Heart left ventricle (tissue), 16 donors: ENCODE measurements around the gene ROM1. TPM values are rescaled to one million over a fixed set of nuclear protein-coding genes. Genes with fewer than 3 reads are reported as not detected.
A peak's percentile ranks its signal among the peaks of the same experiment; 100 is the strongest.

Experiments used
- ATAC-seq, 4 donors: fragments of 200-7000 bp; cut with Tn5 transposase; one replicate each; pipeline ENCODE4 v1.9.1; 2020 to 2022; ENCODE audit warnings: moderate library complexity in 4 of 4, mild to moderate bottlenecking in 3 of 4, moderate number of reproducible peaks in 1 of 4
- DNase-seq, 5 donors: peaks; one replicate each; pipeline ENCODE4 v3.0.0-alpha.2; 2020
- H3K27ac ChIP-seq, 12 donors: fragments of 200-600 bp; sonication (generic) in 4 of 12; one replicate each; pipeline versions ENCODE4 v1.5.0 to v1.8.0; 2016 to 2022; ENCODE audit warnings: mild to moderate bottlenecking in 2 of 12
- H3K27me3 ChIP-seq, 9 donors: fragments of 200-600 bp; sonication (generic) in 2 of 9; one replicate each; pipeline versions ENCODE4 v1.5.1 to v1.8.0; 2016 to 2022; ENCODE audit warnings: mild to moderate bottlenecking in 3 of 9
- H3K36me3 ChIP-seq, 9 donors: fragments of 200-600 bp; sonication (generic) in 2 of 9; one replicate each; pipeline versions ENCODE4 v1.5.0 to v1.8.0; 2018 to 2022; ENCODE audit warnings: mild to moderate bottlenecking in 2 of 9
- H3K4me1 ChIP-seq, 12 donors: fragments of 200-600 bp; sonication (generic) in 4 of 12; one replicate each; pipeline versions ENCODE4 v1.5.0 to v1.8.0; 2016 to 2022; ENCODE audit warnings: mild to moderate bottlenecking in 3 of 12
- H3K4me3 ChIP-seq, 12 donors: fragments of 200-600 bp; sonication (generic) in 4 of 12; one replicate each; pipeline versions ENCODE4 v1.5.0 to v1.8.0; 2017 to 2022; ENCODE audit warnings: mild to moderate bottlenecking in 9 of 12, moderate library complexity in 4 of 12
- H3K9me3 ChIP-seq, 12 donors: fragments of 200-600 bp; sonication (generic) in 4 of 12; one replicate each; pipeline versions ENCODE4 v1.5.0 to v1.8.0; 2016 to 2022; ENCODE audit warnings: mild to moderate bottlenecking in 1 of 12
- POLR2A ChIP-seq, 2 donors: fragments of 450-650 bp; IDR thresholded peaks; one replicate each; pipeline ENCODE4 v1.6.1; 2017; ENCODE audit warnings: antibody characterized with exemption in 2 of 2, mild to moderate bottlenecking in 2 of 2, moderate library complexity in 2 of 2
- WGBS, 4 donors: extraction: QIAGEN DNeasy Blood & Tissue Kit in 2 of 4; methylation state at CpG; one replicate each; pipeline versions ENCODE4 v1.1.5 to v1.1.7; 2013 to 2018; 5-methylcytosine and 5-hydroxymethylcytosine counted together
- intact Hi-C, 10 donors: fragments of 100-400 bp; cut with DNase I; formaldehyde crosslinking; loops; one replicate each; pipeline versions ENCODE4 v1.11.1 to v1.14.2; 2022
- polyA plus RNA-seq, 2 donors: library from polyadenylated mRNA; stranded (reverse); fragments of 200-250 nt; gene quantifications; one replicate each; pipeline ENCODE4 v1.2.3, GENCODE V29; 2013
- total RNA-seq, 9 donors: library from RNA; depleted of rRNA in 2 of 9; stranded (reverse); fragments of >200 nt in 2 of 9; fragmentation: NEBNext Ultra II Directional in 3 of 9; extraction: Animal tissue kit (Norgen Biotek cat#: 25700) in 3 of 9; gene quantifications; one replicate each; pipeline versions ENCODE4 v1.1.0 to v1.2.4, GENCODE V29; 2016 to 2023
- TF ChIP-seq, protein P1 (sequence below), 12 donors: fragments of 200-600 bp; sonication (generic) in 4 of 12; IDR thresholded peaks; one replicate each; pipeline versions ENCODE4 v1.5.0 to v1.8.0; 2018 to 2022; ENCODE audit warnings: antibody characterized with exemption in 12 of 12, mild to moderate bottlenecking in 5 of 12
- donor health status: ischemic (EF 13 %, LVEDD 7.1; RV severe dilation, severe dysfunction).
- donor health status: healthy with polysubstance abuse.
- donor health status: DM: no; HTN: yes; CAD: no.
- donor health status: DM: no; HTN: no; CAD: no.
- donor health status: ischemic (EF 25% LVEDD 6.9; RV normal size, moderate dysfunction).
- donor health status: ischemic (EF 25% LVEDD 5.7; RV mildly dilated, moderate dysfunction).
- donor health status: healthy.
- donor health status: DM: yes; HTN: yes; CAD: no.
- donor health status: ischemic (EF 35%, LVEDD 5.7; RV mildly dilated, moderate dysfunction).
- donor health status: nonischemic (EF 11% LVEDD 7.7; RV severe dilation, severe dysfunction).
- donor health status: DM: yes; HTN: yes; CAD: no.
- donor health status: PGD.
- donor health status: ischemic (EF 29% LVEDD 5.4; RV normal size, mild dysfunction).
- donor health status: nonischemic (EF 23%, LVEDD 6.1; RV moderate dilation, normal function).

ROM1 gene
- total and polyA plus RNA-seq, 11 donors, result 1.5 to 5.8 (median 2.4) TPM

DNA sequence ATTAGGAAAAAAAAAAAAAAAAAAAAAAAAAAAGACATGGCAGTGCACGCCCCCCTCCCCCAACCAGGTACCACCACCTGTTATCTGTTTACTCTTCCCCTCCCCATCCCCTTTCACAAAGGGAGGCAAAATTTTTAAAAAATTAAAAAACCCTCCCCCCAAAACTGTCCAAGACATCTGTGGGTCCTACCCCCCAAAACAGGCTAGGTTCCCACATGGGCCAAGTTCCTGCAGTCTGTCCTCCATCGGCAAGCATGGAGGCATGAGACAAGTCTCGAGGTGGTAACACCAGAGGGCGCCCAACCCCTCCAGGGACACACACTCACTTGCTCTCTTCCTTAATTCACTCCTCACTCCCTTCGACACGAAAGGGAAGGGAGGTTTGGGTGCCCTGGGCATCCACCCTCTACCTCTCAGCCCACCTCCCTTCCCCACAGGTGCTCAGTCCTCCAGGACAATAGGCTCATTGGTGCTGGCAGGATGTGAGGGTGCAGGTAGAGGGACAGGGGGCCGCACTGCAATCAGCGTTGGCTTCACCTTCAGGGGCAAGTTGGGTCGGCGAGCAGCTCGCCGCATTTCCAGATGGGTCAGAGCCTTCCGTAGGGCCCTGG lies 19.5 kb upstream of the ROM1 start:
- ATAC-seq, result peak in 1 of 4 donors; percentile 12

DNA sequence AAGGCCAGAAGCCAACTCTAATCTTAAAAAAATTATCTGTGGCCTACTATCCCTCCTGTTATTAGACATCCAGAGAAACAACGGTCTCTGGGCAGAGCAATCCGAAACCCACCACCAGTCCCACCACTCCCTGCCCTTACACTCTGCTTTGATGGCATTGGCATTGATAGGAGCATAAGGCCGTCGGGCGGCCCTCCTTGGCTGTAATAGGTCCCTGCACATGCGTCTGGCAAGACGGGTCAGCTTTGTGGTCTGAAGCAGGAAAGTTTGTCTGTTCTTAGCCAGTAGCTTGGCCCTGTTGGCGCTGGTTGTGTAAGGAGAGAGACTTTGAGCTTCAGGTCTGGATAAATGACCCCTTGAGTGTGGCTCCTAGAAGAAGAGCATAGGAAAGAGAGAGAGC lies 17.9 kb upstream of the ROM1 start:
- TF ChIP-seq POLR2A (IDR thresholded peaks at IDR 0.05), result no peak
- TF ChIP-seq, protein P1, sequence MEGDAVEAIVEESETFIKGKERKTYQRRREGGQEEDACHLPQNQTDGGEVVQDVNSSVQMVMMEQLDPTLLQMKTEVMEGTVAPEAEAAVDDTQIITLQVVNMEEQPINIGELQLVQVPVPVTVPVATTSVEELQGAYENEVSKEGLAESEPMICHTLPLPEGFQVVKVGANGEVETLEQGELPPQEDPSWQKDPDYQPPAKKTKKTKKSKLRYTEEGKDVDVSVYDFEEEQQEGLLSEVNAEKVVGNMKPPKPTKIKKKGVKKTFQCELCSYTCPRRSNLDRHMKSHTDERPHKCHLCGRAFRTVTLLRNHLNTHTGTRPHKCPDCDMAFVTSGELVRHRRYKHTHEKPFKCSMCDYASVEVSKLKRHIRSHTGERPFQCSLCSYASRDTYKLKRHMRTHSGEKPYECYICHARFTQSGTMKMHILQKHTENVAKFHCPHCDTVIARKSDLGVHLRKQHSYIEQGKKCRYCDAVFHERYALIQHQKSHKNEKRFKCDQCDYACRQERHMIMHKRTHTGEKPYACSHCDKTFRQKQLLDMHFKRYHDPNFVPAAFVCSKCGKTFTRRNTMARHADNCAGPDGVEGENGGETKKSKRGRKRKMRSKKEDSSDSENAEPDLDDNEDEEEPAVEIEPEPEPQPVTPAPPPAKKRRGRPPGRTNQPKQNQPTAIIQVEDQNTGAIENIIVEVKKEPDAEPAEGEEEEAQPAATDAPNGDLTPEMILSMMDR (IDR thresholded peaks at IDR 0.05), result no peak
- H3K36me3 ChIP-seq, result peaks cover 0 to 64% (median 51%) of the 10 kb centered on the region in 9 donors
- intact Hi-C loops, result loop anchor here in 1 of 10 donors (10.0 kb wide), 1 partner anchor 100 kb away; no protein-coding TSS in a partner anchor

More for the DNA sequence above, 19.5 kb upstream of the ROM1 start:
- Histone ChIP-seq H3K4me1 (peaks cover 5 to 42% (median 25%) of the 10 kb centered on the region in 12 donors), H3K9me3 (no peaks in the 10 kb centered on the region), H3K27me3 (no peaks in the 10 kb centered on the region), H3K27ac (peak overlapping the region in 3 of 12 donors; percentile 96 to 98 (median 98)), H3K36me3 (peaks cover 0 to 61% (median 56%) of the 10 kb centered on the region in 9 donors), H3K4me3 (no peak overlapping the region)
- intact Hi-C loops, result loop anchor here in 2 of 10 donors (2.0 to 10.0 kb wide), 3 partner anchors 101 to 269 kb away; no protein-coding TSS in a partner anchor
- TF ChIP-seq, protein P1 (IDR thresholded peaks at IDR 0.05), result peak; percentile 23 to 65 (median 52)
- TF ChIP-seq POLR2A (IDR thresholded peaks at IDR 0.05), result no peak
- WGBS, 4 donors, result 53 to 59% (median 55%) methylated on average over 13 of the region's 13 CpGs
- peak; percentile 66 to 87 (median 77) for DNase-seq

GRCh38 chr11:62599069-62599696 lies 13.9 kb upstream of the ROM1 start:
- no peaks in the 10 kb centered on the region for H3K27me3 ChIP-seq
- WGBS, 4 donors, result 33 to 38% (median 37%) methylated on average over 7 of the region's 7 CpGs
- no peaks in the 10 kb centered on the region for H3K9me3 ChIP-seq
- peak overlapping the region in 10 of 12 donors; percentile 11 to 100 (median 90) for H3K4me3 ChIP-seq
- DNase-seq (peak; percentile 93 to 97 (median 97)), ATAC-seq (peak; percentile 67 to 85 (median 82))
- H3K36me3 ChIP-seq, result peaks cover 0 to 62% (median 44%) of the 10 kb centered on the region in 9 donors
- H3K27ac ChIP-seq, result peak overlapping the region in 11 of 12 donors; percentile 55 to 100 (median 98)
- intact Hi-C loops, result loop anchor here in 2 of 10 donors (2.0 to 10.0 kb wide), 2 partner anchors 52 to 96 kb away; partner anchors contain the start of gene AHNAK (in 1 of the 2)
- H3K4me1 ChIP-seq, result peaks cover 4 to 41% (median 32%) of the 10 kb centered on the region in 12 donors
- TF ChIP-seq POLR2A (IDR thresholded peaks at IDR 0.05), result no peak

More for the DNA sequence above, 17.9 kb upstream of the ROM1 start:
- Histone ChIP-seq H3K4me3 (no peak overlapping the region), H3K4me1 (peaks cover 7 to 50% (median 36%) of the 10 kb centered on the region in 12 donors), H3K27ac (no peak overlapping the region), H3K27me3 (no peaks in the 10 kb centered on the region), H3K9me3 (no peaks in the 10 kb centered on the region)
- WGBS, 4 donors, result 80 to 90% (median 87%) methylated on average over 8 of the region's 8 CpGs
- DNase-seq, result peak in 1 of 5 donors; percentile 23
- no peak for ATAC-seq

DNA sequence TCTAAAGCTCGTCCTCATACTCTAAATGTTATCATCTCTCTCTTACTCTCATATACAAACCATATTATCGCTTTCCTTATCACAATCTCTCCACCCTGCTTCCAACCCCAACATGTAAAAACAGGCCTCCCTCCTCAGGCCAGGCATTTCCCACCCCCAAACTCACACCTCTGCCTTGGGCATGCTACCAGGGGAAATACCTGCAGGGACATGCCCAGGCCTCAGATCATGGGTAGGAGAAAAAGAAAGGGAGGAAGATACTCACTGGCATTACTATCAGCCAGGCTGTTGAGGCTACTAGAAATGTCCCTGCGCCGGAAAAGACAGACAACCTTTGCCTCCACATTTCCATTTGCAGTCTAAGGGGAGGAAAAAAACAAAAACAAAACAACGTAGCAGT lies 13.2 kb upstream of the ROM1 start:
- H3K4me3 ChIP-seq, result peak overlapping the region in 11 of 12 donors; percentile 11 to 100 (median 90)
- H3K9me3 ChIP-seq, result no peaks in the 10 kb centered on the region
- TF ChIP-seq, protein P1 (IDR thresholded peaks at IDR 0.05), result no peak
- no peak for TF ChIP-seq POLR2A (IDR thresholded peaks at IDR 0.05)
- H3K27me3 ChIP-seq, result no peaks in the 10 kb centered on the region
- peaks cover 0 to 62% (median 40%) of the 10 kb centered on the region in 9 donors for H3K36me3 ChIP-seq
- peaks cover 4 to 41% (median 32%) of the 10 kb centered on the region in 12 donors for H3K4me1 ChIP-seq
- DNase-seq (peak in 1 of 5 donors; percentile 9), ATAC-seq (no peak)
- H3K27ac ChIP-seq, result peak overlapping the region in 11 of 12 donors; percentile 55 to 100 (median 98)
- WGBS, 4 donors, result 37 to 42% (median 39%) methylated on average over 5 of the region's 5 CpGs
- intact Hi-C loops, result loop anchor here in 3 of 10 donors (2.0 to 10.0 kb wide), 3 partner anchors 53 to 95 kb away; partner anchors contain the start of genes AHNAK (in 1 of the 3) and UBXN1 (in 1 of the 3)
